Measurements from ENCODE around the gene ASXL1.

ASXL1 gene

GRCh38 chr20:32441638-32442037, 83.5 kb downstream of the ASXL1 start:
- no peak for DNase-seq (ENCODE audit: low spot score)

DNA sequence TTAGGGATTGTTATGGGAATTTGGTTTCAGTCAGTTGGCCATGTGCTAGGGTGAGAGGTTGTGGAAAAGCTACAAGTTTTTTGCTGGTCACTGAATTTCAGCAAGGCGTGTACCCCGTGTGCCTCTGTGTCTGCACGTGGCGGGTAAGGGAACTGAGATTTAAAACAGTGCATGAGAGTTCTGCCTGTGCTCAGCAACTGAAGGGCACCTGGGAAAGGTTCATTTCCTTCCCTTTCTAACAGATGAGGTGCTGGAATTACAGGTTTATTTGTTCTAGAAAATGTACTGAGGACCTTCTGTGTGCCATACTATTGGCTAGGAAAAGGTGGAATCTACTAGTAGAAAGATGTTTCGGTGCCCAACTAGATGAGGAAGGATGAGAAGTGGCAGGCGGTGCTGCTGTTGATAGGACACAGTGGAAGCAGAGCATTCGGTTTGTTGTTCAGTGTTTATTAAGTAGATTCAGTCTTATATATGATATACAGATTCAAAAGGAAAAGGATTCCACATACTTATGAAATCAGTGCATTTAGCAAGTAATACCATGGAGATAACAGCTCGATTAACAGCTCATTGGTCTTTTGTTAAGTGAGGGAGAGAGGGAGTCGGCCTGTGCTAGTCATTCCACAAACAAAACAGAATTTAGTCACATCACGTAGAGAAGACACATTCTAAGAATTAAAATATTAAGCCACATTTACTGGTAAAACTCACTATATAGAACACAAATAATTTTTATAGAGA, 84.7 kb downstream of the ASXL1 start:
- no peak for DNase-seq (ENCODE audit: low spot score)

DNA sequence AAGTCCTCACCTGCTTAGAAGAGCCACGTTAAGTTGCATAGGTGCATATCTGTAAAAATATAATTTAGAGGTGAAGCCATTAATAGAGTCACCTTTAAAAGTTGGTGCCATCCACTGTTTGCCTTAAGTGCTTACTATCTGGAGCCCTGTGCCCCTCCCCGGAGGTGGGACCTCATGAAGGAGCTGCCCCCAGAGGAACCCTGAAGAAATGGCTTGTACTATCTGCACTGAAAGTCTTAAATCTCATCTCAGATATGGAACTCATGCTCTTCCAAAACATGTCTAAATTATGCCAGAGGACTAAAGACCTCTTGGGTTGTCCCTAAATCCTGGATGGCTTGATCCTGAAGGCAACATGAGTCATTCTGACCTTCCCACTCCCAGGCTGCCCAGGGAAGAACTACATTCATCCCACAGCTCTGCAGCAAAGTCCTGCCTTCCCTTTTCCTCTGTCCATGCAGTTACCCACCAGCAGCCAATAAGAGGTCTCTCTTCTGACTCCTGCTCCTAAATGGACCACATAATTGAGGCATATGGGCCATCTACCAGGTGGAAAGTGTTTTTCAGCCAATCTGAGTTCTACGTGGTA, 85.3 kb downstream of the ASXL1 start:
- DNase-seq (ENCODE audit: low spot score) = no peak

DNA sequence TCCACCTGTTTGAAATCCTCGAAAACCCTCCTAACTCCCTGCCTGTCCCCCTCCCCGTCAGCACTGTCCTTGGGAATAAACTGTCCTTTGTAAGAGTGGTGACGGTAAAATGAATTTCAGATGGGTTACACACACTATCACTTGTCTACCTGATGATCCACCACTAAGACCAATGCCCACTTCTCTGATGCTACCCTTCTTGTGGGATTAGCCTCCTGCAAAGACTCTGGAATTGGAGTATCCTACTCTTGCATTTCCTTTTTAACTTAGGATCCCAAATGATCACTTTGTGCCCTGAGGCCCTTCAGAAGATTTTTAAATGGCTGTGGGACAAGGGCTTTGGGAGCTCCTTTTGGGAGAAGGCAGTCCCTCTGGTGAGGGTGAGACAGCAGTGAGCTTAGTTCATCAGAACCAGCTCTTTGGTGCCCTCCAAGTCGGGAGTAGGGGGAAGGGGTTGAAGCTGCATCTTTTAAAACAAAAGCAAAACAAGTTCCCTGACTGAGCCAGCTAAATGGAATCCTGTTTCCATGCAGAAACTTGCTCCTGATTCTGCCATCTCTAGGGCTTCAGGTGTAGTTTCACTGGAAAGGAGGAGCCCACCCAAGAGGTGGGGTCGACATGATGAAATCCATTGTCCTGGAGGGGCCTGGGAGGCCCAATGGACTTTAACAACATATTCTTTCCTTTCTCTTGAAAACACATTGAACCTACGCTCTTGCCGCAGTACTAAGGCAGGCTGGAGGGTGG, 86.5 kb downstream of the ASXL1 start:
- DNase-seq (ENCODE audit: low spot score) = no peak

- no peak for DNase-seq (ENCODE audit: low spot score)
These were observed 87.6 kb downstream of the ASXL1 start for GRCh38 chr20:32445539-32446273.

DNA sequence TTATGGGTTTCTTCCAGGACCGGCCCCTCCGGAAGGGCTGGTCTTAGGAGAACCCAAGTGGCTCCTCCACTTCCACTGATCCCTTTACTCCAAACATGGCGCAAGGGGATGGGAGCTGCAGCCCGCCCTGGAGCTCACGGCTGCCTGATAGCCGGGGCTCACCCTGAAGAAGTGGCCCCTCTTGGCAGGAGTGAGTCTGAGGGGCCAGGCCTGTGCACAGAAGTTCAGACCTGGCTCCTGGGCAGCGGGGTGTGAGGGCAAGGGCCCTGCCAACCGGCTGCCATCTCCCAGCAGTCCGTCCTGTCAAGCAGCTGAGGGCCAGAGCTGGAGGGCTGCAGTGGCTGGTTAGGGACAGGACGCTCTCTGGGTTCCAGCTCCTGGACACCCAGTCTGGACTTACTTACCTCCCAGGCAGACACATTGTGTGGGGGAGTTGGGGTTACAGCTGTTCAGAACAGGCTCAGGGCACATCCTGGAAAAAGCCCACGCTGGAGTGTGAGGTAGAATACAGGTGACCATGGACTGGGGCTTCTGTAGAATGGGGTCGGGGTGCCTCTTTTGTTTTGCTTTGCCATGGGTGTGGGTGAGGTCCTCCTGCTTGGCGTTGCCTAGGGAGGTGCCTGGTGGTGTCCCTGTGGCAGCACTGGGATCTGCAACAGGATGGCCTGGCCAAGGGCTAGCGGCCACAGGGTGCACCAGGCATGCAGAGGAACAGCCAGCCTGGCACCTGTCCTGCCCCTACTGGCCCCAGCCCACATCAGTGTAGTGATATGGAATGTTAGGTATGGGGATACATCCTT, 88.4 kb downstream of the ASXL1 start:
- DNase-seq (ENCODE audit: low spot score) = peak; percentile 65

- peak; percentile 46 for DNase-seq (ENCODE audit: low spot score)
These were observed 89.3 kb downstream of the ASXL1 start for GRCh38 chr20:32447136-32448027.

GRCh38 chr20:32448306-32449056, 90.3 kb downstream of the ASXL1 start:
- peak; percentile 63 for DNase-seq (ENCODE audit: low spot score)

DNA sequence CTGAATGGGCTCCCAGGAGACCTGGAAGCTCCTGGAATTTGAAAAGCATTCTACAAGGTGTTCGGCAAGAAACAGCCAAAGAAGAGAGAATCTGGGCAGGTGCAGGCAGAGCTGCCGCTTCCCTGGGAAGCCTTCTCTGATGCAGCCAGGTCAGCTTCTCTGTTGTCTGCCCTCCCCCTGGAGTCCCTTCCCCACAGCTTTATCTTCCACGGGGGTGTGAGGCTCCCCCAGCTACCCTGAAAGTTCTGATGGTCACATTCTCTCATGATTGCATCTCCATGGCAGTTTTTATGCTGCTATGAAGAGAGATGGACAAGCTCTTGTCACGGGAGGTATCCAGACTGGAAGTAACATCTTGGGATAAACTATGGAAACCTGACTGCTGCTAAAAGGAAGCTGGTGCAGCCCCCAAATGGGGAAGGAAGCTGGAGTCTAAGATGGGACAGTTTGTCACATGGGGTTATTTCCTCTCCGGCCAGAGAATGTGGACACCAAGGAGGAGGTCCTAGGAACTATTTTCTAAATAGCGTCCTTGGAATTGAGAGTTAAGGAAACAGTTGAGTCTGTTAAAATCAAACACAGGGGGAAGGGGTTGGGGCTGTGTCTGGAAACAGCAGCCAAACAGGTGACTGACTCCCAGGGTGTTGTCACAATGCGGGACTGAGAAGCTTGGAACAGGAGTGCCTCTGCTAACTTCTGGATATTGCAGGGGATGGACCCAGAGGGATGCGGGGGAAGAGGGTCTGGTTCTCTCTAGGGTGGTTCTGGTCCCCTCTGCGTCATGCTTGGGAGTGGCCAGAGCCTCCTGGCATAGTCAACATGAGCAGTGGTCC, 91.1 kb downstream of the ASXL1 start:
- peak; percentile 42 for DNase-seq (ENCODE audit: low spot score)

- no peak for DNase-seq (ENCODE audit: low spot score)
These were observed 91.8 kb downstream of the ASXL1 start for GRCh38 chr20:32449890-32450401.

DNA sequence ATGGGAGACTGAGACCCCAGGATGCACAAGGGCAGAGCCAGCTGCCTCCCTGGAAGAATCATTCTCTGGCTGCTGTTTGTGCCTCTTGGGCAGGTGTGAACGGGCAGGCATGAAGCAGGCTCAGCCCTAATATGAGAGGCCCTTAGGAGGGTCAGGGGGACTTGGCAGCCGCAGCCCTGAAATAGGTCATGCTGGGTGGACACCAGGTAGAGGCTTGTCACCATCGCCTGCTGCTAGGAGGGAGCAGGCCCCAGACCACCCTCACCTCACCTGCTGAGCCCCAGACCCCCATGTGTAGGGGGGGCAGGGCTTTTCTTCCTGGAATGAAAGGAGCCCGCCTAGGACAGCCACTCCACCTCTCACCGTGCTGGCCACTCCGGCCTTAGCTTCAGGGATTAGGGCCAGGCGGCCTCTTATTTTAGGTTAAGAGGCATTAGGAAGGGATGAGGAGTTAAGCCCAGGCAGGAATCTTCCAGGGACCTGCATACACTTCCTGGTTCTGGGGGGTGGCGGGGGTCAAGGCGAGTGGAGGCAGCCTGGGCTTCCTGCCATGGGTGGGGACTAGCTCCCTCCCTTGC, 92.4 kb downstream of the ASXL1 start:
- no peak for DNase-seq (ENCODE audit: low spot score)

DNA sequence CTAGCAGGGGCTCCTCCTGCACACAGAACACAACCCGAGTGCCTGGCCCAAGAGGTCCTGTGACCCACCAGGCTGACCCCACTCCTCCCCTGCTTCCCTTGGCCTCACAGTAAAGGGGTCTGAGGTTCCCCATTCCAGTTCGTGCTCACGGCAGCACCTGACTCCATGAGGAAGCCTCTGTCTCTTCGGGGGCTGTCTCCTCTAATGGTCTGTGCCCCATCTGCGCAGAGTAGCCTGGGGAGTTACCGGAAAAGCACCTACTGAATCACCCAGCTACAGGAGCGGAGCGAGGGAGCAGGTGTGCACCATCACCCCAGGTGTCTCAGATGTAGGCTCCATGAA, 93.2 kb downstream of the ASXL1 start:
- DNase-seq (ENCODE audit: low spot score) = no peak

DNA sequence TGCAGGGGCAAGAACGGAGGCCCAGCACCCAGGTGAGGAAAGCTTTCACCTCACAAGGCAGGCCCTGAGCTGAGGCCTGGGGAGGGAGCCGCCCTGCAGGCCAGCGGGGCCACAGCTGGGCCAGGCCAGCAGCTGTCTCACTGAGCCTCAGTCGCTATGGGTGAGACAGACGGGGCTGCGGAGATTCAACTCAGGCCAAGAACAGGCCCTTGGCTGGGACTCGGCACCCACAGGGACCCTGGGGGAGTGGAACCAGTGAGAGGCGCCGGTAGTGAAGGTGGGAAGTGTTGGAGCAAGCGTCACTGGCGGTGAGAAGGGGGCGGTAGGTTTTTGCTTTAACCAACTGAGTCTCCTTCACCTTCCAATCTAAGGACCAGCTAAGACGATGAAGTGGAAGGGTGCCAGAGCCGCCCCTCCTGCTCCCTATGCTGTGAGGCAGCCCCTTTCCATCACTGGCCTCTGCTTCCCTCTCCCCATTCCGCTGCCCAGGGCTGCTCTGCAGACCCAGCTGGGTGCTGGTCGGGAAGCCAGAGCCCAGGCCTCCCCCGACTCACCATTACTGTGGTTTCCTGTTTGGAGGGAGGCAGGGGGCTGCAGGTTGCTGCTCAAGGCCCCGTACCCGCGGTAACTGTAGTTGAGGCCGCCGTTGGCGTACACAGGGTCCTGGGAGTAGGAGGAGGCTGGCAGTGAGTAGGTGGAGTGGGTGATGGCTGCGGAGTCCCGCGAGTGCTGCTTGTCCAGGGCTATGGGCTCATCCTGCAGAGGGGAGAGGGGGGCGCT, 93.7 kb downstream of the ASXL1 start:
- DNase-seq (ENCODE audit: low spot score) = no peak

DNA sequence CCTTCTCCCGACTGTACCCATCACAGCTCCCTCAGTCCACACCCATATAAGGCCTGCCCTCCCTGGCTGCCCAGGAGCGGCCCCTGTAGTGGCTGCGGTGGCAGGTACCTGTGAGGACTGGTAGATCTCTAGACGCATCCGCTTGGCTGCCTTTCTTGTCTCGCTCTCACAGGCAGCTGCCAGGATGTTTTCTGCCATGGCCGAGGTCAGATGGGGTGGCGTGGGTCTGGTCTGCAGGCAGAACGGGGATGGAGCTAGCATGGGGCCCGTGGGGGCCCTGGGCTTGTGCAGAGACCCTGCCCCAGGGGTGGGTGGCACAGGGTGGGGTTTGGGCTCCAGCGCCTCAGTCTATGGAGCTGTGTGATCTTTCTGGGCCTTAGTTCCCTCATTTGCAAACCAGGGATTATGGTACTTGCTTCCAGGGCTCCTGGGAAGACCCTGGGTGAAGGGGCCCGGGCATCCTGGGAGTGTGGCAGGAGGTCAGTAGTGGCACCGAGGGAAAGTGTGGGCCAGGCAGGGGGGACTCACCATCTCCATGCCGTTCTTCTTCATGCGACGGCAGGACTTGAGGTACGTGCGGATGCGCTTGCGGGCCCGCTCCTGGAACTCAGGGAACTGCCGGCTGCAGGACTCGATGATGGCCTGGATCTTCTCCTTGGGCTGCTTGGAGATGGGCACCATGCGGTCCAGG, 94.8 kb downstream of the ASXL1 start:
- no peak for DNase-seq (ENCODE audit: low spot score)

DNA sequence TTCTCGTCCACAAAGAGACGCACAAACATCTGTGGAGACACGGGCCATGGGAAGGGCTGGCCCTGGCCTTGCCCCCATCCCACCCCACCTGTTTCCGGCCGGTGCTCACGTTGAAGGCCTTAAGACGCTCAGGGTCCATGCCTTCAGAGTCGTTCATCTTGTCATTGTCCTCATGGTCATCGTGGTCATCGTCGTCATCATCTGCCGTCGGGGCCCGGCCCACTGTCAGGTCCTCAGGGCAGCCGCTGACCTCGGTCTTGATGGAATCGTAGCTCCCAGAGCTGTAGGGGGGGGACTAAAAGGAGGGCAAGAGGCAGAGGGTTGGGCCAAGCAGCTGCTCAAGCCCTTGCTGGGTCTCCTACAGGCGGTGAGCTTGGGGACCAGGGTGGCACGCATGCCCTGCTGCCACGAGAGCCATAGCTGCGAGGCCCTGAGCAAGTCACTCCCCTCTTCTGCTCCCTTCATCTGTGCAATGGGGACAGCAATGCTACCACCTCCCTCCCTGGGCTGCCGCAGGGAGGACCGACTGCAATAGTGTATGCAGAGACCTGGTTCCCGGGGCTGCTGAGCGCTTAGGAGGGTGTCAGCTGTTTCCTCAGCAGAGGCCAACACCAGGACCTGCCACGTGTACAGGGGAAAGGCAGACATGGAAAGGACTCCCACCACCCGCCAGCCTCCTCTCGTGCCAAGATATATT, 95.5 kb downstream of the ASXL1 start:
- DNase-seq (ENCODE audit: low spot score) = no peak

Data from left forelimb (tissue), 1 donor.